Fibroblast of skin of right biceps (primary cell): ENCODE data around the gene GLIS1.
"Not testable (repeated sequence)": the region's sequence is repeated elsewhere in the genome, so short reads cannot be mapped to it uniquely, and the experiment has no call there.

Experiments used
- DNase-seq: peaks from one replicate; pipeline ENCODE4 v3.0.0-alpha.2; 2013

Gene GLIS1

GRCh38 chr1:53652441-53653199 lies 86.3 kb downstream of the GLIS1 start:
- no peak for DNase-seq

GRCh38 chr1:53651356-53651755 lies 87.6 kb downstream of the GLIS1 start:
- DNase-seq: no peak

- no peak for DNase-seq
Measured at GRCh38 chr1:53648516-53648915, 90.4 kb downstream of the GLIS1 start.

- not testable (repeated sequence) for DNase-seq
Measured at GRCh38 chr1:53647915-53648314, 91.0 kb downstream of the GLIS1 start.

GRCh38 chr1:53646732-53647131 lies 92.2 kb downstream of the GLIS1 start:
- DNase-seq: no peak

- no peak for DNase-seq
Measured at GRCh38 chr1:53645690-53646078, 93.3 kb downstream of the GLIS1 start.

- DNase-seq: no peak
Measured at GRCh38 chr1:53644909-53645689, 93.9 kb downstream of the GLIS1 start.

GRCh38 chr1:53644496-53644895 lies 94.5 kb downstream of the GLIS1 start:
- no peak for DNase-seq

GRCh38 chr1:53643881-53644390 lies 95.0 kb downstream of the GLIS1 start:
- DNase-seq: no peak

GRCh38 chr1:53643041-53643880 lies 95.7 kb downstream of the GLIS1 start:
- DNase-seq: no peak

GRCh38 chr1:53642607-53643006 lies 96.4 kb downstream of the GLIS1 start:
- DNase-seq: no peak

GRCh38 chr1:53642215-53642555 lies 96.8 kb downstream of the GLIS1 start:
- no peak for DNase-seq

- no peak for DNase-seq
Measured at GRCh38 chr1:53641481-53642214, 97.3 kb downstream of the GLIS1 start.

GRCh38 chr1:53640701-53641075 lies 98.3 kb downstream of the GLIS1 start:
- DNase-seq: no peak

GRCh38 chr1:53639996-53640700 lies 98.8 kb downstream of the GLIS1 start:
- no peak for DNase-seq

GRCh38 chr1:53639251-53639763 lies 99.7 kb downstream of the GLIS1 start:
- peak; percentile 83 for DNase-seq

- no peak for DNase-seq
Measured at GRCh38 chr1:53638360-53639035, 100.5 kb downstream of the GLIS1 start.

GRCh38 chr1:53637511-53638359 lies 101.2 kb downstream of the GLIS1 start:
- DNase-seq: no peak

GRCh38 chr1:53636621-53637171 lies 102.3 kb downstream of the GLIS1 start:
- DNase-seq: no peak

GRCh38 chr1:53634571-53634979 lies 104.4 kb downstream of the GLIS1 start:
- DNase-seq: no peak
